ENCODE results near the gene CENPM. TPM values are rescaled to one million over a fixed set of nuclear protein-coding genes. Genes with fewer than 3 reads are reported as not detected.
A peak's percentile ranks its signal among the peaks of the same experiment; 100 is the strongest.

Gene CENPM
- polyA plus RNA-seq, 10 donors: 4.3 to 9.7 (median 6.0) TPM

DNA sequence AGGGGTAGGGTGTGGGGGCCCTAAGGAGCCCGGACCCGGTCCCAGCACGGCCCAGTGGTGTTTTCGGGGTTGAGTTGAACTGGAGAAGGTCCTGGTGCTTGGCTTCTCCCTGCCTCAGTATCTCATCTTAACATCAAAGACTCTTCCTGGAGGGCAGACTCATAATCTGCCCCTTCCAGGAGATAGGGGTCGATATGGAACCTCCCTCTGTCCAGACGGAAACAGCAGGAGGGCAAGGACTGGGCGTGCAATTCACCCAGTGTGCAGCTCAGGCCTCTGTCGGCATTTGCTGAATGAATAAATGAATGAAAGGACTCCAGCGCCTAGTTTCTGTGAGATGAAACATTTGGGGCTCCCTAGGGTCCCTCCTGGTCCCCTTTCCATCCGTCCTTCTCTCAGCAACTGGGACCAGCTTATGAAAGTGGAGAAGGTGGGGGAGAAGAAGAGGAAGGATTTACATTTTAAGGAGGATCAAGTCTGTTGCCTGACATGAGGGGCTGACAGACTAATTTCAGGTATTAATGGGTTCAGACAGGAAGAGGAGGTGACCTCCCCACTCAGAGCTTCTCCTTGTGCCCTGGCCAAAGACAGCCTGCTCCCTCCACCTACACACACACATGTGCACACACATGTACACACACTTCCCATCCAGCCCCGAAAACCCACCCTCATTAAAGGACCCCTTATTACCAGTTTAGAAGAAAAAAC lies 31.0 kb downstream of the CENPM start:
- no peak for DNase-seq

DNA sequence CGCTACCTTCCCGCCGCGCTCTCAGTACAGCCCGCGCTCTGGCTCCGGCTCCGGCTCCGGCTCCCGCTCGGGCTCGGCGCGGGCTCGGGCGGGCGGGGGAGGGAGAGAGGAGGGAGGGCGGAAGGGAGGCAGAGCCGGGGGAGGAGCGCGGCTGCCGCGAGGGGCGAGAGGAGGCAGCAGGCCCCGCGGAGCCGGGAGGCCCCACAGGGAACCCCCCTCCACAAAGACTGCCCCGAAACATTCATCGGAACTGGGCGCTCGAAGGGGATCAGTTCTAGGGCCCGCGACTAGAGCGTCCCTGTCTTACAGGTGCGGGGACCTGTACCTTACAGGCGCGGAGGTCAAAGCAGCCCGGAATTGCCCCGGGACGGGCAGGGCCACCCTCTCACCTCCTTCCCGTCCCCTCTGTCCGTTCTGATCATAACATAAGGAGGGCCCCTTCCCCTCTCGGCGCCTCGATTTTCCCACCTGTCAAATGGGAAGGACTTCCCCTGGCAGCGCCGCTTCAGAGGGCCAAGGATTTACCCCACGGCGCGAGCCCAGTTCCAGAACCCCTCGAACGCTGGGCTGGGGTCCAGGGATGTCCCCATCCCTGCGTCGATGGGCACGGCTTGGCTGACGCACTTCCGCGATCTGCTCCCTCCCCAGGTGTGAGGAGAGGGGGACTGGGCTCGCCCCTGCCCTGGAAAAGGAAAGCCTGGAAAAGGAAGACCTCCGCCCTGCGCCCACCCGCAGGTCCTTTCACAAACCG lies 31.7 kb downstream of the CENPM start, which contains the start of gene SHISA8:
TSS of gene SHISA8 (minus strand) at position 40 of the 751 bp plus-strand sequence. CDS start 407 bp downstream, outside the sequence.
- DNase-seq: peak in 1 of 3 donors; percentile 77

DNA sequence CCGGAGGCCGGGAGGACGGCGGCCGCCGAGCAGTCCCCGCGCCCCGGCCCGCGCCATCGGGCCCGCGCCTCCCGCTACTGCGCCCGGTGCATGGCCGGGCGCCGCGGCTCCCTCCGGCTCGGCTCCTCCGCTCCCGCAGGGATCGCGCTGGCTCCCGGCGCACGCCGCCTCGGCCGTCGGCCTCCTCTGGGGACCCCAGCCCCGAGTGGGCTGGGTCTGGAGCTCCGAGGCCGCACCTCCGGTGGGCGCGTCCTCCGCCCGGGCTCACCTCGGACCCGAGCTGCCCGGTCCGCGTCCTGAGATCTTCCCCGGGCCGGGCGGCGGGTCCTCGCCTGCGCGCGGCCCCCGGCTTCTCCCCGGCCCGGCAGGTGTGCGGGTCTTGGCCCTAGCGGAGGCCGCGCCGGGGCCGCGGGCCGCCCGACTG lies 32.3 kb downstream of the CENPM start:
- DNase-seq: no peak

DNA sequence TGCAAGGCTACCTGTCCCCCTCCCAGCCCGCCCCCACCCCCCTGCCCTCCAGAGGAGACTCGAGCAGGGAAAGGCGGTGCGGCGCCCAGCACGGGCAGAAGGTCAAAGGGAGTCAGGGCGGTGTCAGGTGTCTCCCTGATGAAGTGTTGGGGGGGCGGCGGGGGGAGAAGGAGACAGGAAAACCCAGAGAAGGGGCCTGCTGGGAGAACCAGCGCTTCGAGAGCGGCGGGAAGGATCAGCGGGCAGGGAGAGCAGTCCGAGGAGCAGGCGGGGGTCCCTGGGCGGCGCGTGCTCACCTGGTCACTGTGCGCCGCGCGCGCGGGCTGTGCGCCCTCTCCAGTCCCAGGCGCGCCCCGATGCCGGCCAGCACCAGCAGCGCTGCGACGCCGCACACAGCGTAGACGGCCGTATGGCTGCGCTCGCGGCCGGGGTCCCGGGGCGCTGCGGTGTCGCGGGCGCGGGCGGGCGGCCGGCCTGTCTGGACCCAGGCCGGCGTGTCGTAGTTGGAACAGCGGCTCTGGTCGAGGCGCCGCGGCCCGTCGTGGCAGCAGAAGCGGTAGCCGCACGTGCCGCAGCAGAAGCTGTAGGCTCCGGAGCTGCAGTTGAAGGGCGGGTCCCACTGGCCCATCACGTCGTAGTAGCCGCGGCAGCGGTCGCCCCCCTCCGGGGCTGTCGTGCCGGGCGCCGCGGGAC lies 33.0 kb downstream of the CENPM start:
- no peak for DNase-seq

DNA sequence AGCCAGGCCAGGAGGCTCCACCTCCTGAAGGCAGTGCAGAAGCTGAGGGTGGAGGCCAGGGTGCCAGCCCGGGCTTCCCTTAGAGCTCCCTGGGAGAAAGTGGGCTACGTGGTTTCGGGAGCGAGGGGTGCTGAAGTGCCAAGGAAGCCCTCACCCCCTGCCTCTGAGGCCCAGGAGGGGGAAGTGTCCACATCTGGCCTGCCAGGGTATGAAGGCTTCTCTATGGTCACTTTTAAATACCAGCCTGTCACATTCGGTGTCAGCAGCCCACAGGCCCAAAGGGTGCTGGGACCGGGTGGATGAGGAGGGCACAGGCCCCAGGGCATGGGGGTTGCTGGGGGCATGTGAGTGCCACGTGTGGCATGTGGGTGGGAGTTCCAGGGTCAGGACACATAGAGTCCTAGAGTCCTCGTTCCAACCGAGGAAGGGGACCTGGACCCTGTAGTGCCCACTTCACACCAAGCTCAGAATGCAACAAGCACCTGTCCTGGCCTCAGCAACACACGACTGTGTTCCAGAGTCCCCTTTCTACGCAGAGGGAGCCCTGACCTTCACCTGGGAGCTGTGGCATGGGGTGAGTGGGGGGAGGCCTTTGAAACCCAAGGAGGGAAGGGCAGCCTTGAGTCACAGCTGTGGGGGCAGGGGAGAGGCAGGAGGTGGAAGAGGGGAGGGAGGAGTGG lies 33.8 kb downstream of the CENPM start:
- DNase-seq: no peak

DNA sequence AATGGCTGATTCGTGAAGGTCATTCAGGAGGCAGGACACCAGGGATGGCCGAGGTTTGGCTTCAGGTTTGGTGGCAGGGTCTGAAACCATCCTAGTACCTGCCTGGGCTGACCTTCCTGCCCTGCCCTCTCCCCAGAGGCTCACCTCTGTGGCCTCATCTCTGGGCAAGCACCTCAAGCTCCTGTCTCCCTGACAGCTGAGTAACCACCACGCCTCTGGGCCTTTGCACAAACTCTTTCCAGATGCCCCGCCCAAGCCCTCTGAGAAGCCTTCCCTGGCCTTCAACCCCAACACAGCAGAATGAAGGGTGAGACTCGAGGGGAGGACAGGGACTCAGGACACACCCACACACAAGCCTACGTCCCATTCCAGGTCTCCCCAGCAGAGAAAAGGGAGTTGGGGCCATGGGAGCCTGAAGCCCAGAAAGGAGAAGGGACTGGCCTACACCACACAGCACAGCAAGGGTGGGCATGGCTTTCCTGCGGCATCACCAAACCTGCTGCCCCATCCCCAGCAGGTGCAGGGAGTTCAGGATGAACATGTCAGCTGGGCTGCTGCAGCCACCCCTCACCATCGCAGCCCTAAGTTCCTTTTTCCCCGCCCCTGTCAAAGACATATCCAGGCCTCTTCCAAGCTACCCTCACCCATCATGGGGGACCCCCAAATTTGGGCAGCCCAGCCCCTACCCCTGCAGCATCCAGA lies 34.5 kb downstream of the CENPM start:
- DNase-seq: no peak

DNA sequence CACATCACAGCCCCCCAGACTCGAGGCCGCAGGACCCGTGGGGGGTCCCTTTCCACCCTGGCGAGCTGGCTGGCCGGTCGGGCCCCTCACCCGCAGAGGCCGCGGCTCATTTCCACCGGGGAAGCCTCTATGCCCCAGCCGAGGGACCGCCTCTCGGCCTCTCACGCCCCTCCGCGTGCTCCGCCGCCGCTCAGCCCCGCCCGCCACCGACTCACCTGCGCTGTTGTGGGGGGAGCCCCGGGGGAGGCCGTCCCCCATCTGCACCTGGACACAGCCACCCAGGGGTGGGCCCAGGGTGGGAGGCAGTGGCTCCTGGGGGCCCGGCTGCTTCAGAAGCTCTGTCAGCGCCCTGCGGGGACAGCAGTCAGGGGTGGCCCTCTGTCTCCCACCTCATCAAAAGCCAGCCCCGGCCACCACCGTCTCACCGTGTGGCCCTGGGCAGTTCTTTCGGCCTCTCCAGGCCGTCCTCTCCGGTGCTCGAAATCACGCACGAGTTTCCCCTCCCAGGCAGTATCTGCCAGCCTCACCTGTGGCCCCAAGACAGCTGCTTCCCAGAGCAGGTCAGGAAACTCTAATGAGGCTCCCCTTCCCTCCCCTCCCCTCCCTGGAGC lies 35.8 kb downstream of the CENPM start:
- DNase-seq: no peak

DNA sequence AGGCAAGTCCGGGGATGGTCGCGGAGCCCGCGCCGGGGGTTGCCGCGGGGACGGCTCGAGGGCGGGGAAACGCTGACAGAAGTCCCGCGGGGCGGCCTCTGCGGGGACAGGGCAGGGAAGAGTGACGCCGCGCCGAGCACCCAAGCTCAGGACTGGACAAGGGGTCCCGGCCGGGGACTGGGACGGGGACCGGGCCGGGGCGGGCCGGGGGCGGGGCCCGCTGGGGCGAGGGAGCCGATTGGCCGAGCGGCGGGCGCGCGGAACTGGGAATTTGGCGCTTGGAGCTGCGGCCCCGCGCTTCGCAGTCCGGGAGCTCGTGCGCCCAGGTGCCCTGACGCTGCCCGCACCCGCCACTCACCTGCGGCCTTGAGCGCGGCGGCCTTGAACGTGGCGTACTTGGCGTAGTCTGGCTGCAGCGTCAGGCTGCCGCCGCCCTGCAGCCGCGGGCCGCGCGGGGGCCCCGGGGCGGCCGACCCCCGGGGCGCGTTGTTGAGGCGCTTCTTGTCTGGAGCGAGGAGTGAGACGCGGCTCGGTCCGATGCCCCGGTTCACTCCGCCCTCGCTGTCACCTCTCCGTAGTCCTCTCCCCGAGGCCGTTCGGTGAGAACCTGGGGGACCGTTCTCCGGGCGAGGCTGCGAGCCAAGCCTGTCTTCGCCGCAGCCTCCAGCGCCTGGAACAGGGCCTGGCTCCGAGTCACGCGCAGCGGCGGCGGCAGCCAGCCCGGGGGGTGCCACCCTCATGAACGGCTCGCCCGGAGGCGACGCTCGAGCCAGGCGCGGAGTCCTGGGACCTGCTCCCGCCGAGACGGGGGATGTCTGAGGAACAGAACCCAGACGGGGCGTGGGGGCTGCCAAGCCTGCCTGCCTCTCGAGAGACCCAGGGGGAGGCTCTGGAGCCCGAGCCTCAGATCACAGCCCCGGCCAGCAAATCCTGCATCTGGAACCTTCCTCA lies 36.6 kb downstream of the CENPM start:
- DNase-seq: no peak

DNA sequence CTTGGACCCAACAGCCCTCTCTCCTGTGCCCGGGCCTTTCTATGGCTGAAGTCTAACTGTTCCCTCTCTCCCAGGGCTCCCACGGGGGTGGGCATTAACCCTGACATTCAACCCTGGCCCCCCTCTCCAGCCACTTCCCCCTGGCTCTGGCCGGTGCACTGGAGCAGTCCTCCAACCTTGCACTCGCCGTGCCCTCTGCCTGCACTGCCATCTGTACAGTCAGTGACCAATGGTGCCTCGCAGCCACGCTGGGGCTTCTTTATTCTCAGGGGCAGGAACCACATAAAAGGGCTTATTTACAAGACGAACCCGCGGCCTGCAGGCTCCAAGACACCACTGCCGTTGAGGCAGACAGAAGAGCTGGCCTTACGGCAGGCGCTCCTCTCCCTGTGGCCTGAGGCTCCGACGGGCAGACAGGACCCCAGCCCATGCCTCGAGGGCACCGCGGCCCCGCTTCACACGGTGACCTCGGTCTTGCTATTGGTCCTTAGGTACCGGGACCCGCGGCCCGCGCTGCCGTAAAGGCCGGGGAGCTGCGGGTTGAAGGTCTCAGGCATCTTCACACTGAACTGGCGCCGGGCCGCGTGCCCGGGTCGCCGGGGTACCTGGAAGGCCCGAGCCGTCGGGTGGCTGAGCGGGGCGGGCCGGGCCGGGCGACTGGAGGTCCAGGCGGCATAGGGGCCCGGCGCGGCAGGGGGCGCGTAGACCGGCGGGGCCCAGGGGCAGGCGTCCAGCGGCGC lies 37.5 kb downstream of the CENPM start:
- no peak for DNase-seq

DNA sequence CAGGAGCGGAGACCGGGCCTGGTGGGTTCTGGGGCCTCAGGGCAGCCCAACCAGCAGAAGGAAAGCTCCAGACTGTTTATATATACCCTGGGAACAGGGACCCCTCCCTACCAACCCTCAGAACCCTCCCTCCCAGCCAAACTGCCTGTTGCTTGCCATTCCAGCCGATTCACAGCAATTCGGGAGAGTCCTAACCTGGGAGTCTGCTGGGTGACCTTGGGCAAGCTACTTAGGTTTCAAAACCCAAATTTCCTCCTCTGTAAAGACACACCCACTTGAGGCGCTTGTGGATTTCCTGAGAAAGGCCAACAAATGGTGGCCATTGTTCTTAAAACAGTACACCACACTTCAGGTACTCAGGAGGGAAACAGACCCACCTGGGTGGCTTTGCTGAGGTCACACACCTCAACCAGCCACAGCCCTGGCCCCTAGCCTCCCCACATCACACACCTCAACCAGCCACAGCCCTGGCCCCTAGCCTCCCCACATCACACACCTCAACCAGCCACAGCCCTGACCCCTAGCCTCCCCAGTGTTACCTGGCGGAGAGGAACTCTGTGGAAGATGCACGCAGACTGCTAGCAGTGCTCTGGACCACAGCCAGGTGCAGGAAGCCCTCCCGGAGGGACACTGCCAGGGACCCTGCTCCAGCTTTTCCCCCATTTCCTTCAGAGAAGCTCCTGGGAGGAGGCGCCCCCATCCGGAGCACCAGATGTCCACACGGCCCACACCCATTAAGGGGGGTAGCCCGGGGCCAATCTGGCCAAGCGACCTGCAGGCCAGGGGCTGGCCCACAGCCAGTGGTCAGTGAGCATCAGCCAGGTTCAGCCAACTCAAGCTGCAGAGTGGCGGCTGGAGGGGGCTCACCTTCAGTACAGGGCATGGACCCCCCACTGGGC lies 38.3 kb downstream of the CENPM start:
- DNase-seq: no peak

DNA sequence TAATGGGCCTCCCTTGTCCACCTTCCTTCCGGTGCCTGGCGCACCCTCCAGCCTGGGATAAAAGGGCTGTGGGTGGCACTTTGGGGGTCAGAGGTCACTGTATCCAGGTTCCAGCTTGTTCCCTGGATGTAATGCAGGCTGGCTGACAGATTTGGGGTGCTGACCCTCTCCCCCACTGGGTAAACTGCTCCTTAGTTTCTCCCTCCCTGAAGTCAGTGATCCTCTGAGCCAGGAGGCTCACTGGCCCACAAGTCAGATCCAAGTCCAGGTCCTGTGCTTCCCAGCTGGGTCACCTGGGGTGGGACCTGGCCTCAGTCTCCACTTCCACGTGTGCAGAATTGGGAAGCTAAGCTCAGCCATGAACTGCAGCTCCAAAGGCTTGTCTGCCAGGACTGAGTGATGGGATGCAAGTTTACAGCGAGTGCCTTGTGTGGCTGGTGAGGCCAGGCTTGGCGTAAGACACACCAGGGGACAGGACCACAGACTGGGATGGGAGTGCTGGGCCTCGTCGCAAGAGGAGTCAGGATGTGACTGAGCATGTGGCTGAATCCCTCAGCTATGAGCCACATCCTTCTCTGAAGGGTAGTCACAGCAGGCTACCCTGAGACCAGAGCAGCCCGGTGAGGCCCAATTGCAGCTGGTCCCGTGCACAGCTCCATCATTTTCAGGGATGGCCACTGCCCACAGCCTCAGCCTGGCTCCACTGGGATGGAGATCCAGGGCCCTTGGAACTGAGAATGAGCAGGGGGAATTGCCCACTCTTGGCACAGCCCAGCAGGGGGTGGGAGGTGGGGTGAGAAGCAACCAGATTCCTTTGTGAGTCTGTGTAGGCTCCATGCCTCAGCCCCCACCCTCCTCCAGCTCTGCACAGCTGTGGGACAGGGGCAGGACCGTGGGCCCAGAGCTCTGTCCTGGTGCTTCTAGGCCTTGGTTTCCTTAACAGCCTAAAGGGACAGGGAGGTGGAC lies 39.2 kb downstream of the CENPM start:
- no peak for DNase-seq

DNA sequence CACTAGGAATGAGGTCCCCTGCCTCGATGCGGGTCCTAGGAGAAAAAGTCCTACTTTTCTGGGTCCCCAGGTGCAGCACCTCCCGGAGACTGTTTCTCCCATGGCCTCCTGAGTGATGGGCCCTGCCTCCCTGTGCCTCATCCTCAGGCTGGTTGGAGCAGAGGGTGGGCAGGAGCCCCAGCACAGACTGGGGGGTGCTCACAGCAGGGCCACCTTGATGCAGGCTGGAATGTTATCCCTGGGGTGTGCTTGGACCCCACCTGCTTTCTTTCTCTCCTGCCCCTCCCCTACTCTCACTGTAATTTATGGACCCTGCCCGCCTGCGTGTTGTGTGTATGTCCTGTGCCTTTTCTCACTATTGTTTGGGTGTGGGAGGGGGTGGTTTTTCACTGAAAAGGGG lies 40.1 kb downstream of the CENPM start:
- no peak for DNase-seq

DNA sequence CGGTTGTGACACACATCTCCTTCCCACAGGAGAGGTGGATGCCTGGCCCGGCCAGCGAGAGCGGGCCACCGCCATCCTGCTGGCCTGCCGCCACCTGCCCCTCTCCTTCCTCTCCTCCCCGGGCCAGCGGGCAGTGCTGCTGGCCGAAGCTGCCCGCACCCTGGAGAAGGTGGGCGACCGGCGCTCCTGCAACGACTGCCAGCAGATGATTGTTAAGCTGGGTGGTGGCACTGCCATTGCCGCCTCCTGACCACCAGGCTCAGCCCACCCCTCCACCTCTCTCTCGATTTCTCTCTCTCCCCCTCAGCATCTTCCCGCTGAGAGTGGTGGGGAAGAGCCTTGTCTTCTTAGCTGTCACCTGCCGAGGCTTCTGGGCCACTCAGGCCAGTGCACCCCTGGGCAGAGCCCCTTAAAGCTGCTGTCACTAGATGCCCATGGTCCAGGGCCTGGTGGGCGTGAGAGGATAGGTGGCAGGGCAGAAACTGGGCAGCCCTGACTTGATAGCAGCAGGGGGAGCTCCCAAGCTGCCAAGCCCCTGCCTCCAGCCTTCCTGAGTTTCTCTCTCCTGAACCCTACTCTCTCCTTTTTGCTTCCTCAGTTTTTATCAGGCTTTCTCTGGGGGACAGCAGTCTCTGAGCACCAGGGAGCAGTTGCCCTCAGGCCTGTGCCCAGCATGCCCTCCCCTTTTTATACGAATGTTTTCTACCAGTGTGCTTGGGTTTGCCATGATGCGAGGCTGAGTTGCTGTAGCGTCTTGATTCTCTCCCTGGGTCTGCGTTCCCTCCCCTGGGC lies 41.3 kb downstream of the CENPM start:
- no peak for DNase-seq

DNA sequence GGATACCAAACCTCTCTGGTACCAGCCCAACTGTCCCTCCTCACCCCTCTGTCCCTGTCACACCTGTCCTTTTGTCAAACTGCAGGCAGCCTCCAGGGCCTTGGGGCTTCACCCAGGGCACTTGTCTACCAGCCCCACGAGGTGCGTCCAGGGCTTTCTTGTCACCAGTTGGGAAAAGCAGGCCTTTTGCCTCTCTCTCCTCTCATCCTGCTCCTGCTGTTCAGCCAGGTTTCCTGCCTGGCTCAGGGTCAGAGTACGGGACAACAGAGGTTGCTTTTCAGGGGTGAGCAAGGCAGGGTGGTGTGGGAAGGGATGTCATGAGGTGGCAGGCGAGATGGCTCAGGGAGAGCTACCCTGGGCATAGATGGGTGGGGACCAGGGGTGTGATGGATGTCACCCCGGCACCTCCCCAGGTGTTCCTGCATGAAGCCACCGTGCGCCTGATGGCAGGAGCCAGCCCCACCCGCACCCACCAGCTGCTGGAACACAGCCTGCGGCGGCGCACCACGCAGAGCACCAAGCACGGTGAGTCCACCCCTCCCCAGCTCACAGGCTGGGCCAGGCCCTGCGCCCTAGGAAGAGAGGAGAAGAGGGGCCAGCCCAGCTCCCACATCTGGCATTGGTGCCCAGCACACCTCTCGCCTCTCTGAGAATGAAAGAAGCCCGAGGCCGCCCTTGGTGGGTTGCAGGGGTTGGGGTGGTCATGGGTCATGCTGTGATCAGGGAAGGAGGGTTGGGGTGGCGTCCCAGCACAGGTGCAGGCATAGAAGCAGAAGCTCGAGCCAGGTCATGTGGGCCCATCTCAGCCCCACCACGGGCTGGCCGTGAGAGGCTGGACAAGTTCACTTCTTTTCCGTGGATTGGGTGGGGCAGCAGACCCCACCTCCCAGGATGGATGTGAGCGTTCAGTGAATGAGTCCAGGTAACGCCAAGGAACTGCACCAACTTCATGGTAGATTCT lies 42.2 kb downstream of the CENPM start:
- DNase-seq: no peak

Data from muscle of back (tissue), 11 donors.